ENCODE results near the gene ARHGEF33.

The ARHGEF33 gene

DNA sequence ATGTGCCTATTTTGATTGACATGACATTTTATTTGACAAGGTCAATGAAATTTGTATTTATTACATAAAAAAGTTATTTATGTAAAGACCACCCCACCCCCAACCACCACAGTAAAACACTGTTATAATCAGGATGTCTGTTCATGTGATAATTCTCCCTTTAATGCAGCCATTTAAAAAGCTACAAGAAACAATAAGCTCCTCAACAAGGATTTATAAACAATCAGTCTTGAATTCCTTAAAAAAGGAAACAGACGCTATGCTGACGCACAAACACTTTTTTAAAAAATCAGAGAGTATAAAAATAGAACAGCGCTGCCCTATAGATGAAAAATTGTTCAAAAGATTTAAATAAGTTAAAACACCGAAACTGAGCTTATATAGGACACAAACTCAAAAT, 129.0 kb downstream of the ARHGEF33 start:
- DNase-seq (ENCODE audit: low spot score): no peak

DNA sequence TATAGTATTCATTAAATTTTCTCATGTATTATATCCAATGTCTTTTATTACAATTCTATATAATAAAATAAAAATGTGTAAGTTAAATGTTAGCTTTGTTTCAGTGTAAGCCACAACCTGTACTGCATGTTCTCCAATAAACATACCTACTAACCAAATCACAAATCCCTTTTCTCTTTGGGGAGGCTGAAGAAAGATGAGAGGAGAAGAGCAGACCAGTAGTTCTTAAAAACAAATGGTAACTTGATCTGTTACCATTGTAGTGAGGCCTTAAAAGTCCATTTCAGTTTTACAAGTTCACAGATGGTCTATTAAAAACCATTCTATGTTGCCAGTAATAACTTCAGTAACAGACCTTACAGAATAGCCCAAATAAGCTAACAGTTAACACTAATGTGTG, 130.7 kb downstream of the ARHGEF33 start:
- no peak for DNase-seq (ENCODE audit: low spot score)

DNA sequence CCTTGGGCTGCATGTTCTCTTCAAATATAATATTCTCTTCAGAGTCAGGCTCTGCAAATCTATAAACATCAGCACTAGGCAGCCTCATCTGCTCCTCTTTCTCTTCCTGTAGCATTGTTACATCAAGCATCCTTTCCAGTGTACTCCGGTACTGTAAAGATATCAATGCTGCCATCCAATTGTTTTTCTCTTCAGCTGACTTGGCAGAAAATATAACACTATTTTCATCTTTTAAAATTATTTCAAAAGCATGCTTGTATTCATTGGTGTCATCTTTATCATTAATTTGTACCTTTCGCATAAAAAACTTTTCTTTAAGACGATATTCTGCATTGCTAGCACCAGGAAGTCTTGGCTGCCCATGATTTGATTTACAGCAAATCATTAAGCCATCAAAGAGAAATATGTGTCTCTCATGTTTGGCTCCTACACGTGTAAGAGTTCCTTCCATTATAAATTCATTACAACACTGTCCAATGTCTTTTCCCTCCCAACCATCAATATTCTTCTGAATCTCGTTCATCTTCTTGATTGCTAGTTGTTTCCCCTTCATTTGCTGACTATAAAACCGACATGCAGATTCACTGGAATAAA, 133.1 kb downstream of the ARHGEF33 start:
- no peak for DNase-seq (ENCODE audit: low spot score)

DNA sequence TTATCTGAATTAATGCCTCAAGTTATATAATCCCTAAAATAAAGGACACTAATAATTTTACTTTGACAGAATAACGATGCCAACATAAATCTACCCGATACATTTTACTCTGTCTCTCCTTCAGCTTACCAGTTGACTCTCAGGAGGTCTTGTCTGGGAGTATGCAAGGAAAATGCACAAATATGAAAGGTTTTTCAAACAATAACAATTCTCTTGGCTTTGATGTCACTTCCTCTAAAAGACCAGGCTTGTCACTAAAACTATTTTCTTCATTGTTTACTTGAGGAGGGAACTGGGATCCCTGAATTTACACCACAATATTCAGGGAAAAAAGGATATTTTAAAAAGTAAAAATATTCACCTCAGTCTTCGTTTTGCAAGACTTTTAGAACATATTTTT, 134.0 kb downstream of the ARHGEF33 start:
- no peak for DNase-seq (ENCODE audit: low spot score)

DNA sequence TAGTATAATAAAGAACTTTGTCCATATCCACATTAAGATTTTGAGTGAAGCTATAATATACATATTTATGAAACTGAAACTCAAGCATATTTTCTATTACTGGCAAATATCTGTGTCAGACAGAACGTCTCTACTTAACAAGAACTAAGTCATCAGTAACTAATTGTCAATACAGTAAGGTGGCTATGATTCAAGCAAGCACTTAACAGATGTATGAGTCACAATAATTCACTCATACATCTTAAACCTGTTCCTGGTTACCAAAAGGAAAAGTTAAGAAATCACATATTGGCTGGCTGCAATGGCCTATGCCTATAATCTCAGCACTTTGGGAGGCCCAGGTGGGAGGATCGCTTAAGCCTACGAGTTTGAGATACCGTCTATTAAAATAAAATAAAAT, 135.2 kb downstream of the ARHGEF33 start:
- no peak for DNase-seq (ENCODE audit: low spot score)

Measured in NAMALWA (cell line).